IMR-90 (cell line): ENCODE results near the gene FZD7.

Experiments used
- CHD1 ChIP-seq: IDR thresholded peaks from 2 replicates; pipeline ENCODE4 v1.6.1; 2012; ENCODE audit warnings: low read depth, low read length, improper control_type of control experiment
- CTCF ChIP-seq: conservative IDR thresholded peaks from 2 replicates; pipeline ENCODE4 v1.5.1; 2012; ENCODE audit warnings: mild to moderate bottlenecking, low read depth, low read length, improper control_type of control experiment
- MXI1 ChIP-seq: IDR thresholded peaks from 2 replicates; pipeline ENCODE4 v1.6.1; 2012; ENCODE audit warnings: low read depth, mild to moderate bottlenecking, low read length, moderate library complexity, borderline replicate concordance
- POLR2A ChIP-seq: IDR thresholded peaks from 2 replicates; pipeline ENCODE4 v1.6.1; 2012; ENCODE audit warnings: mild to moderate bottlenecking, low read depth, low read length
- RAD21 ChIP-seq: IDR thresholded peaks from 2 replicates; pipeline ENCODE4 v1.6.1; 2012; ENCODE audit warnings: low read length, improper control_type of control experiment
- RCOR1 ChIP-seq: IDR thresholded peaks from 2 replicates; pipeline ENCODE4 v1.6.1; 2012; ENCODE audit warnings: mild to moderate bottlenecking, low read length, improper control_type of control experiment; ENCODE audit not compliant: insufficient replicate concordance
- RFX5 ChIP-seq: IDR thresholded peaks from 2 replicates; pipeline ENCODE4 v1.8.0; 2012; ENCODE audit warnings: low read depth, mild to moderate bottlenecking, low read length, moderate library complexity
- SMC3 ChIP-seq: fragments of 150-350 bp; IDR thresholded peaks from 2 replicates; pipeline ENCODE4 v1.6.1; 2016; ENCODE audit warnings: low read depth, mild to moderate bottlenecking, antibody characterized with exemption, low read length, moderate library complexity

GRCh38 chr2:201984800-201985525, 48.7 kb upstream of the FZD7 start:
- no peak for TF ChIP-seq RFX5
- TF ChIP-seq RCOR1: no peak
- no peak for TF ChIP-seq CTCF
- no peak for TF ChIP-seq MXI1
- no peak for TF ChIP-seq RAD21
- no peak for TF ChIP-seq SMC3
- no peak for TF ChIP-seq POLR2A
- TF ChIP-seq CHD1: no peak
